ENCODE data around the gene MED13L. TPM values are rescaled to one million over a fixed set of nuclear protein-coding genes. Genes with fewer than 3 reads are reported as not detected.

Gene MED13L
- total RNA-seq, 1 experiment from 2014 or later, result 80.5 TPM

DNA sequence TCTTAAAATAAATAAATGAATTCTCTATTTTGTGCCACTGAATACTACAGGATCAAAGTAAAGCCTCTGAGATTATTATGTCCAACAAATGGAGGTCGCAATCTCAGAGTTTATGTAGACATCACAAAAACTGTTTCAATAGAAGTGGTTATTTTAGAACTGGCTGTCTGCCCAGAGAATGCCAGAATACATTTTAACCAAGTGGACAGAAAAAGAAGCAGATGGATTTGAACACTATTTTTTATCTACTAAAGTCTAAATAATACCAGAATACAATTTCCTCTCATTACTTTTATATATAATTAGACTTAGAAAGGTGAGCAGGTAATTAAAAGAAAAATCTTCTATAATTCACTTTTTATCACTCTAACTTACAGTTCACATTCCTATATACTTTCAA lies 118.3 kb downstream of the MED13L start (continued):
- TF ChIP-seq, protein P1, sequence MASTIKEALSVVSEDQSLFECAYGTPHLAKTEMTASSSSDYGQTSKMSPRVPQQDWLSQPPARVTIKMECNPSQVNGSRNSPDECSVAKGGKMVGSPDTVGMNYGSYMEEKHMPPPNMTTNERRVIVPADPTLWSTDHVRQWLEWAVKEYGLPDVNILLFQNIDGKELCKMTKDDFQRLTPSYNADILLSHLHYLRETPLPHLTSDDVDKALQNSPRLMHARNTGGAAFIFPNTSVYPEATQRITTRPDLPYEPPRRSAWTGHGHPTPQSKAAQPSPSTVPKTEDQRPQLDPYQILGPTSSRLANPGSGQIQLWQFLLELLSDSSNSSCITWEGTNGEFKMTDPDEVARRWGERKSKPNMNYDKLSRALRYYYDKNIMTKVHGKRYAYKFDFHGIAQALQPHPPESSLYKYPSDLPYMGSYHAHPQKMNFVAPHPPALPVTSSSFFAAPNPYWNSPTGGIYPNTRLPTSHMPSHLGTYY (CRISPR knock-in tag; IDR thresholded peaks at IDR 0.05), result no peak
- TF ChIP-seq, protein P2, sequence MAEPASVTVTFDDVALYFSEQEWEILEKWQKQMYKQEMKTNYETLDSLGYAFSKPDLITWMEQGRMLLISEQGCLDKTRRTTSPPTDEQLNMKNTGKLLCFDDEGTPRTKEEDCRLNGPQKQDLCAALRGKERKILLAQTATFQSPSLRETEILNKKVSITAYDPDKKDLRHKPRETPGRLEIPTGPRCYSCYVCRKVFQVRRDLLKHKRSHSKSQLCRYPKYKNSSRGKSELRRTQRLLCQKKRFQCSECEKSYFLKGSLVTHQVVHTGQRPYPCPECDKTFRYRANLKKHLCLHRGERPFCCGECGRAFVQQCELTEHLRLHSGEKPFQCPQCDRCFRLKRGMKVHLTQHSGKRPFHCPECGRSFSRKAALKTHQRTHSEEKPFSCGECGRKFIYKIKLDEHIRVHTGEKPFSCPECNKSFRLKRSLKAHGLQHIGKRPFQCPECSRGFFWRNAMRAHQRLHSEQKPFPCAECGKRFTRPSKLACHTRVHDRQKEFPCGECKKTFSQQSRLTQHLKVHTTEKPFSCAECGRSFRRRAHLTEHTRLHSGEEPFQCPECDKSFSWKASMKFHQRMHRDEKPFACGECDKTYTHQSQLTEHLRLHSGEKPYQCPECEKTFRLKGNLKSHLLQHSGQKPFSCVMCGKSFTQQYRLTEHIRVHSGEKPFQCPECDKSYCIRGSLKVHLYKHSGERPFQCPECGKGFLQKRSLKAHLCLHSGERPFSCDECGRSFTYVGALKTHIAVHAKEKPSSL (CRISPR knock-in tag; conservative IDR thresholded peaks at IDR 0.05), result no peak
- TF ChIP-seq, protein P3, sequence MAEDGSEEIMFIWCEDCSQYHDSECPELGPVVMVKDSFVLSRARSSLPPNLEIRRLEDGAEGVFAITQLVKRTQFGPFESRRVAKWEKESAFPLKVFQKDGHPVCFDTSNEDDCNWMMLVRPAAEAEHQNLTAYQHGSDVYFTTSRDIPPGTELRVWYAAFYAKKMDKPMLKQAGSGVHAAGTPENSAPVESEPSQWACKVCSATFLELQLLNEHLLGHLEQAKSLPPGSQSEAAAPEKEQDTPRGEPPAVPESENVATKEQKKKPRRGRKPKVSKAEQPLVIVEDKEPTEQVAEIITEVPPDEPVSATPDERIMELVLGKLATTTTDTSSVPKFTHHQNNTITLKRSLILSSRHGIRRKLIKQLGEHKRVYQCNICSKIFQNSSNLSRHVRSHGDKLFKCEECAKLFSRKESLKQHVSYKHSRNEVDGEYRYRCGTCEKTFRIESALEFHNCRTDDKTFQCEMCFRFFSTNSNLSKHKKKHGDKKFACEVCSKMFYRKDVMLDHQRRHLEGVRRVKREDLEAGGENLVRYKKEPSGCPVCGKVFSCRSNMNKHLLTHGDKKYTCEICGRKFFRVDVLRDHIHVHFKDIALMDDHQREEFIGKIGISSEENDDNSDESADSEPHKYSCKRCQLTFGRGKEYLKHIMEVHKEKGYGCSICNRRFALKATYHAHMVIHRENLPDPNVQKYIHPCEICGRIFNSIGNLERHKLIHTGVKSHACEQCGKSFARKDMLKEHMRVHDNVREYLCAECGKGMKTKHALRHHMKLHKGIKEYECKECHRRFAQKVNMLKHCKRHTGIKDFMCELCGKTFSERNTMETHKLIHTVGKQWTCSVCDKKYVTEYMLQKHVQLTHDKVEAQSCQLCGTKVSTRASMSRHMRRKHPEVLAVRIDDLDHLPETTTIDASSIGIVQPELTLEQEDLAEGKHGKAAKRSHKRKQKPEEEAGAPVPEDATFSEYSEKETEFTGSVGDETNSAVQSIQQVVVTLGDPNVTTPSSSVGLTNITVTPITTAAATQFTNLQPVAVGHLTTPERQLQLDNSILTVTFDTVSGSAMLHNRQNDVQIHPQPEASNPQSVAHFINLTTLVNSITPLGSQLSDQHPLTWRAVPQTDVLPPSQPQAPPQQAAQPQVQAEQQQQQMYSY (CRISPR knock-in tag; IDR thresholded peaks at IDR 0.05), result no peak
- TF ChIP-seq ZNF416 (CRISPR knock-in tag; IDR thresholded peaks at IDR 0.05) (no peak), ZNF138 (CRISPR knock-in tag; conservative IDR thresholded peaks at IDR 0.05) (no peak), ZNF263 (CRISPR knock-in tag; IDR thresholded peaks at IDR 0.05; ENCODE audit: low read depth) (no peak)
- TF ChIP-seq, protein P4, sequence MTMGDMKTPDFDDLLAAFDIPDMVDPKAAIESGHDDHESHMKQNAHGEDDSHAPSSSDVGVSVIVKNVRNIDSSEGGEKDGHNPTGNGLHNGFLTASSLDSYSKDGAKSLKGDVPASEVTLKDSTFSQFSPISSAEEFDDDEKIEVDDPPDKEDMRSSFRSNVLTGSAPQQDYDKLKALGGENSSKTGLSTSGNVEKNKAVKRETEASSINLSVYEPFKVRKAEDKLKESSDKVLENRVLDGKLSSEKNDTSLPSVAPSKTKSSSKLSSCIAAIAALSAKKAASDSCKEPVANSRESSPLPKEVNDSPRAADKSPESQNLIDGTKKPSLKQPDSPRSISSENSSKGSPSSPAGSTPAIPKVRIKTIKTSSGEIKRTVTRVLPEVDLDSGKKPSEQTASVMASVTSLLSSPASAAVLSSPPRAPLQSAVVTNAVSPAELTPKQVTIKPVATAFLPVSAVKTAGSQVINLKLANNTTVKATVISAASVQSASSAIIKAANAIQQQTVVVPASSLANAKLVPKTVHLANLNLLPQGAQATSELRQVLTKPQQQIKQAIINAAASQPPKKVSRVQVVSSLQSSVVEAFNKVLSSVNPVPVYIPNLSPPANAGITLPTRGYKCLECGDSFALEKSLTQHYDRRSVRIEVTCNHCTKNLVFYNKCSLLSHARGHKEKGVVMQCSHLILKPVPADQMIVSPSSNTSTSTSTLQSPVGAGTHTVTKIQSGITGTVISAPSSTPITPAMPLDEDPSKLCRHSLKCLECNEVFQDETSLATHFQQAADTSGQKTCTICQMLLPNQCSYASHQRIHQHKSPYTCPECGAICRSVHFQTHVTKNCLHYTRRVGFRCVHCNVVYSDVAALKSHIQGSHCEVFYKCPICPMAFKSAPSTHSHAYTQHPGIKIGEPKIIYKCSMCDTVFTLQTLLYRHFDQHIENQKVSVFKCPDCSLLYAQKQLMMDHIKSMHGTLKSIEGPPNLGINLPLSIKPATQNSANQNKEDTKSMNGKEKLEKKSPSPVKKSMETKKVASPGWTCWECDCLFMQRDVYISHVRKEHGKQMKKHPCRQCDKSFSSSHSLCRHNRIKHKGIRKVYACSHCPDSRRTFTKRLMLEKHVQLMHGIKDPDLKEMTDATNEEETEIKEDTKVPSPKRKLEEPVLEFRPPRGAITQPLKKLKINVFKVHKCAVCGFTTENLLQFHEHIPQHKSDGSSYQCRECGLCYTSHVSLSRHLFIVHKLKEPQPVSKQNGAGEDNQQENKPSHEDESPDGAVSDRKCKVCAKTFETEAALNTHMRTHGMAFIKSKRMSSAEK (CRISPR knock-in tag; IDR thresholded peaks at IDR 0.05; ENCODE audit: borderline replicate concordance), result no peak

DNA sequence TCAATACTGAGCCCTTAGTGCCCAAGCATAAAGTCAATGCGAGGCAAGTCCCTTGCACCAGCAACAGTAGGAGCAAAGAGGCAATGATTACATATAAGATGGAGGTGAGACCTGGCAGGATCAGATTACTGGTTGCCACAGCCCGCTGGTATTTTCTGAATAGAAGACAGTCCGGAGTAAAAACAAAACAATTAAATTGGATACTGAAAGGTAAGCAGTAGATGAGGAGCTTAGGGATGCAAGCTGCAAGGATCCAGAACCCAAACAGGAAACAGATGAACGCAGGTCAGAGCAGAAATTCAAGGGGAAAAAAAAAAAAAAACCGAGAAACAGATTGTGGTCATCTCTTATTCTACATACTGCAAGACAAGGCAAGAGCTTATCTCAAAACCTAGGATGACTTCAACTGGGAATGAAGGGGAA lies 119.6 kb downstream of the MED13L start:
- CTCF ChIA-PET, result interaction anchor here (0.7 kb wide), 1 partner anchor 993 kb away, joined by 3 read pairs; no protein-coding TSS in a partner anchor

More for the DNA sequence above, 119.6 kb downstream of the MED13L start:
- POLR2A ChIA-PET, result no interaction called here
- no peaks in the 10 kb centered on the region for H3K27me3 Mint-ChIP-seq (ENCODE audit: low read depth)
- H3K4me1 Mint-ChIP-seq, result peaks cover 65% of the 10 kb centered on the region
- H3K27ac Mint-ChIP-seq, result peak overlapping the region; percentile 23
- DNase-seq (ENCODE audit: low spot score) (no peak), ATAC-seq (peak; percentile 62)
- TF ChIP-seq, protein P5, sequence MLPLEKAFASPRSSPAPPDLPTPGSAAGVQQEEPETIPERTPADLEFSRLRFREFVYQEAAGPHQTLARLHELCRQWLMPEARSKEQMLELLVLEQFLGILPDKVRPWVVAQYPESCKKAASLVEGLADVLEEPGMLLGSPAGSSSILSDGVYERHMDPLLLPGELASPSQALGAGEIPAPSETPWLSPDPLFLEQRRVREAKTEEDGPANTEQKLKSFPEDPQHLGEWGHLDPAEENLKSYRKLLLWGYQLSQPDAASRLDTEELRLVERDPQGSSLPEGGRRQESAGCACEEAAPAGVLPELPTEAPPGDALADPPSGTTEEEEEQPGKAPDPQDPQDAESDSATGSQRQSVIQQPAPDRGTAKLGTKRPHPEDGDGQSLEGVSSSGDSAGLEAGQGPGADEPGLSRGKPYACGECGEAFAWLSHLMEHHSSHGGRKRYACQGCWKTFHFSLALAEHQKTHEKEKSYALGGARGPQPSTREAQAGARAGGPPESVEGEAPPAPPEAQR (CRISPR knock-in tag; IDR thresholded peaks at IDR 0.05), result no peak
- no peak for TF ChIP-seq ZBTB21 (CRISPR knock-in tag; IDR thresholded peaks at IDR 0.05; ENCODE audit: borderline replicate concordance)
- no peak for TF ChIP-seq GRHL2 (CRISPR knock-in tag; IDR thresholded peaks at IDR 0.05; ENCODE audit: insufficient replicate concordance, severe bottlenecking)
- TF ChIP-seq SMAD3 (CRISPR knock-in tag; IDR thresholded peaks at IDR 0.05; ENCODE audit: borderline replicate concordance), result no peak
- TF ChIP-seq, protein P3 (CRISPR knock-in tag; IDR thresholded peaks at IDR 0.05), result no peak
- TF ChIP-seq RELA (CRISPR knock-in tag; IDR thresholded peaks at IDR 0.05; ENCODE audit: borderline replicate concordance), result no peak
- no peak for TF ChIP-seq CREM (CRISPR knock-in tag; IDR thresholded peaks at IDR 0.05)
- TF ChIP-seq ZNF396 (CRISPR knock-in tag; IDR thresholded peaks at IDR 0.05; ENCODE audit: borderline replicate concordance), result no peak
- TF ChIP-seq, protein P6, sequence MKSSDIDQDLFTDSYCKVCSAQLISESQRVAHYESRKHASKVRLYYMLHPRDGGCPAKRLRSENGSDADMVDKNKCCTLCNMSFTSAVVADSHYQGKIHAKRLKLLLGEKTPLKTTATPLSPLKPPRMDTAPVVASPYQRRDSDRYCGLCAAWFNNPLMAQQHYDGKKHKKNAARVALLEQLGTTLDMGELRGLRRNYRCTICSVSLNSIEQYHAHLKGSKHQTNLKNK (CRISPR knock-in tag; IDR thresholded peaks at IDR 0.05), result no peak
- H3K4me3 Mint-ChIP-seq, result peak overlapping the region; percentile 14
- no peaks in the 10 kb centered on the region for H3K9me3 Mint-ChIP-seq
- H3K36me3 Mint-ChIP-seq, result no peaks in the 10 kb centered on the region

Measured in WTC11 (cell line).